ENCODE measurements around the gene GP2. TPM values are rescaled to one million over a fixed set of nuclear protein-coding genes. Genes with fewer than 3 reads are reported as not detected.

The GP2 gene
- total RNA-seq, 2 experiments from 2014 or later, result not detected

DNA sequence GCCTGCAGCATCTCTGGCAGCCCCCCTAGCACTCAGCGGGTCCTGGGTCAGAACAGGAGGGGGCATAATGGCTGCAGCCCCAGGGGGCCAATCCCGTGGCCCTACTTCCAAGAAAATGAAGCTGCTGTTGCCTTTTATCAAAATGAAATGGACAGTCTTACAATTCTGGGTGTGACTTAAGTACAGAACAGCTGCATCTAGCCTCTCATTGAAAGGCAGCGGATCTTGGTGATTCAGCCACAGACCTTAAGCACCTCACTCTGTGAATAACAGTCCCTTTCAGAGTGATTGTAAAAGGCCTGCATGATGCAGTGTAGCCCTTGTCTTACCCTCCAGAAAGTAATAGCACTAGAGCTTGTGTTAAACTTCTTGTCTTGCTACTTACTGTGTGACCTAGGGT lies 36.7 kb upstream of the GP2 start:
- Histone ChIP-seq H3K4me1 (ENCODE audit: insufficient read depth, low read length) (no peaks in the 10 kb centered on the region), H3K27ac (ENCODE audit: low read depth in 1 of 2, low read length in 2 of 2) (no peak overlapping the region), H3K27me3 (ENCODE audit: control insufficient read depth in 1 of 2, insufficient read depth in 2 of 2, low read length in 2 of 2) (no peaks in the 10 kb centered on the region), H3K36me3 (ENCODE audit: insufficient read depth, low read length) (no peaks in the 10 kb centered on the region), H3K4me3 (ENCODE audit: low read length) (no peak overlapping the region), H3K9me3 (ENCODE audit: control insufficient read depth in 1 of 2, insufficient read depth in 1 of 2, low read length in 2 of 2) (no peaks in the 10 kb centered on the region)
- Mint-ChIP-seq H3K27ac (no peak overlapping the region), H3K27me3 (peaks cover 15% of the 10 kb centered on the region), H3K4me1 (ENCODE audit: low read depth) (no peaks in the 10 kb centered on the region), H3K36me3 (ENCODE audit: low read depth) (no peaks in the 10 kb centered on the region), H3K4me3 (no peak overlapping the region), H3K9me3 (no peaks in the 10 kb centered on the region)
- ChIA-PET CTCF (no interaction called here), POLR2A (no interaction called here)
- intact Hi-C loops (cut with DNase I, micrococcal nuclease), result no loop called here
- TF ChIP-seq, protein P1, sequence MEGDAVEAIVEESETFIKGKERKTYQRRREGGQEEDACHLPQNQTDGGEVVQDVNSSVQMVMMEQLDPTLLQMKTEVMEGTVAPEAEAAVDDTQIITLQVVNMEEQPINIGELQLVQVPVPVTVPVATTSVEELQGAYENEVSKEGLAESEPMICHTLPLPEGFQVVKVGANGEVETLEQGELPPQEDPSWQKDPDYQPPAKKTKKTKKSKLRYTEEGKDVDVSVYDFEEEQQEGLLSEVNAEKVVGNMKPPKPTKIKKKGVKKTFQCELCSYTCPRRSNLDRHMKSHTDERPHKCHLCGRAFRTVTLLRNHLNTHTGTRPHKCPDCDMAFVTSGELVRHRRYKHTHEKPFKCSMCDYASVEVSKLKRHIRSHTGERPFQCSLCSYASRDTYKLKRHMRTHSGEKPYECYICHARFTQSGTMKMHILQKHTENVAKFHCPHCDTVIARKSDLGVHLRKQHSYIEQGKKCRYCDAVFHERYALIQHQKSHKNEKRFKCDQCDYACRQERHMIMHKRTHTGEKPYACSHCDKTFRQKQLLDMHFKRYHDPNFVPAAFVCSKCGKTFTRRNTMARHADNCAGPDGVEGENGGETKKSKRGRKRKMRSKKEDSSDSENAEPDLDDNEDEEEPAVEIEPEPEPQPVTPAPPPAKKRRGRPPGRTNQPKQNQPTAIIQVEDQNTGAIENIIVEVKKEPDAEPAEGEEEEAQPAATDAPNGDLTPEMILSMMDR (IDR thresholded peaks at IDR 0.05), result no peak
- DNase-seq (no peak), ATAC-seq (ENCODE audit: poor library complexity) (no peak)

DNA sequence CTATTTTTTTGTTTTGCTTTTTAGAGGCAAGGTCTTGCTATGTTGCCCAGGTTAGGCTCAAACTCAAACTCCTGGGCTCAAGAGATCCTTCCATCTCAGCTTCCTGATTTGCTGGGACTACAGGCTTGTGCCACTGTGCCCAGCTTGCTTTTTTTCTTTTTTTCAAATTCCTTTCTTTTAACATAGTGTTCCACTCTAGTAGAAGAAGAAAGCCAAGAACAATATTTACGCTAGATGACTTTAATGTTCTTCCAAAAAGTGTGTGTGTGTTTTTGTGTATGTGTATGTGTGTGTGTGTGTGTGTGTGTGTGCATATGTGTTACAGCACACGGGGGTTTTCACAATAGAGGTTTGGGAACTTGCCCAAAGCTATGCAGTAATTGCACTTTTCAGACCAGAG lies 35.9 kb upstream of the GP2 start:
- no peaks in the 10 kb centered on the region for H3K27me3 ChIP-seq (ENCODE audit: control insufficient read depth in 1 of 2, insufficient read depth in 2 of 2, low read length in 2 of 2)
- TF ChIP-seq, protein P1 (IDR thresholded peaks at IDR 0.05), result no peak
- Mint-ChIP-seq H3K27ac (no peak overlapping the region), H3K36me3 (ENCODE audit: low read depth) (no peaks in the 10 kb centered on the region), H3K4me3 (no peak overlapping the region), H3K4me1 (ENCODE audit: low read depth) (no peaks in the 10 kb centered on the region), H3K27me3 (peaks cover 14% of the 10 kb centered on the region), H3K9me3 (no peaks in the 10 kb centered on the region)
- ATAC-seq (ENCODE audit: poor library complexity) (no peak), DNase-seq (no peak)
- H3K4me3 ChIP-seq (ENCODE audit: low read length), result no peak overlapping the region
- no peaks in the 10 kb centered on the region for H3K4me1 ChIP-seq (ENCODE audit: insufficient read depth, low read length)
- no peaks in the 10 kb centered on the region for H3K36me3 ChIP-seq (ENCODE audit: insufficient read depth, low read length)
- ChIA-PET POLR2A (interaction anchor here (0.7 kb wide), 1 partner anchor 589 kb away, joined by 3 read pairs; no protein-coding TSS in a partner anchor), CTCF (no interaction called here)
- no peak overlapping the region for H3K27ac ChIP-seq (ENCODE audit: low read depth in 1 of 2, low read length in 2 of 2)
- H3K9me3 ChIP-seq (ENCODE audit: control insufficient read depth in 1 of 2, insufficient read depth in 1 of 2, low read length in 2 of 2), result no peaks in the 10 kb centered on the region
- intact Hi-C loops (cut with DNase I, micrococcal nuclease), result no loop called here

DNA sequence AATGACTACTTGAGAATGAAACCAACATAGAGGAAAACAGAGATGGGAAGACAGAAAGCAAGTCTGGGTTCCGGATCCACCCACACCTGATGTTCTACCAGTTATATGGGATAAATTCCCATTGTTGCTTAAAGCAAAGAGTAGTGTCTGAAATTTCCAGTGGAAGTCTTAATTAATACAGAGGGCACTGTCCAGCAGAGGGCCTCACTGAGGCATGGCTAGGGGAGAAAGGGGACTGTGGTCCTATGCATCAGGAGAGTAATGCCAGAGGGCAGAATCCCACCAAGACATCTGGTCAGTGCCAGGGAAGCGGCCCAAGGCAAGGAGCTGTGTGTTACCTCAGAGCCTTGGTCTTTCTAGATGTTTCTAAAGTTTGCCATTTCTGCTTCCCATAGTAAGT lies 32.7 kb upstream of the GP2 start:
- POLR2A ChIA-PET, result no interaction called here
- Histone ChIP-seq H3K27ac (ENCODE audit: low read depth in 1 of 2, low read length in 2 of 2) (no peak overlapping the region), H3K36me3 (ENCODE audit: insufficient read depth, low read length) (no peaks in the 10 kb centered on the region), H3K4me3 (ENCODE audit: low read length) (no peak overlapping the region), H3K27me3 (ENCODE audit: control insufficient read depth in 1 of 2, insufficient read depth in 2 of 2, low read length in 2 of 2) (no peaks in the 10 kb centered on the region), H3K4me1 (ENCODE audit: insufficient read depth, low read length) (no peaks in the 10 kb centered on the region), H3K9me3 (ENCODE audit: control insufficient read depth in 1 of 2, insufficient read depth in 1 of 2, low read length in 2 of 2) (no peaks in the 10 kb centered on the region)
- TF ChIP-seq, protein P1 (IDR thresholded peaks at IDR 0.05), result no peak
- H3K27me3 Mint-ChIP-seq, result peaks cover 10% of the 10 kb centered on the region
- no peaks in the 10 kb centered on the region for H3K9me3 Mint-ChIP-seq
- intact Hi-C loops (cut with DNase I, micrococcal nuclease), result no loop called here
- CTCF ChIA-PET, result no interaction called here
- no peaks in the 10 kb centered on the region for H3K36me3 Mint-ChIP-seq (ENCODE audit: low read depth)
- DNase-seq, result no peak
- no peak overlapping the region for H3K27ac Mint-ChIP-seq
- ATAC-seq (ENCODE audit: poor library complexity), result no peak
- no peak overlapping the region for H3K4me3 Mint-ChIP-seq
- no peaks in the 10 kb centered on the region for H3K4me1 Mint-ChIP-seq (ENCODE audit: low read depth)
